Measurements from ENCODE around the gene ABHD16B.
A peak's percentile ranks its signal among the peaks of the same experiment; 100 is the strongest.

ABHD16B gene

DNA sequence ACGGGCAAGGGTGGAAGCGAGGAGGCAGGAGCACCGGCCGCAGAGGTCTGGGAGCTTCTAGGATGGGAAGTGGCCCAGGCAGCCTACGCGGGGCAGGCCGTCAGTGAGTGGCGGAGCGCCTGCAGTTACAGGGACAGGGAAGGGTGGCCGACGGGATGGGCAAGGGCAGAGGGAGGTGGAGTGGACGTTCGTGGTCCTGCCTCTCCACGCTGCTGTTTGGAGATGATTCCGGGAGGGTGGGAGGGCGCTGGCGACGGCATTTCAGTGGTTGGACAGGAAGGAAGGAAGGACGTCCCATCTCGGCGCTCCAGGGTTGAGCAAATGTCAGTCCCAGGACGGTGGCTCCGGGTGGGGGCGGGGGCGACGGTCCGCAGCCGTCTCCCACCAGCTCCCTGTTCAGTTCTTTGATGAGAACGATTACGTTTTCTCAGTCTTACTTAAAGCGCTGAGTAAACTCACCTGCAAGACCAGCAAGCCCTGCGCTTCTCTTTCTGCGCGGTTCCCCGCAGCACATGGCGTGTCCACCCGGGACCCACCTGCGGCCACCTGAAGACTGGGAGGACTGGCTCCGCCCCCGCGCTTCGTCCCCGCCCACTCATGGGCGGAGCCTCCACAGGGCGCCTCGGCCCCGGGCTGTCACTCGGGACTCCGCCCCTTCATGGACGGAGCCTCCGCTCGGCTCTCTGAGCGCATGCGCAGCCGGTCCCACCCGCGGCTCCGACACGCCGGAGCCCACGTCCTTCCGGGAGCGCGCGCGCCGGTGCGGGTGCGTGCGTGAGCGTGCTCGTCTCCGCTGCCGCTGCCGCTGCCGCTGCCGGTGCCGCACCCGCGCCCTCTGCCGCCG lies 33.3 kb downstream of the ABHD16B start, which contains the start of gene DNAJC5:
Gene DNAJC5, plus strand, starts transcription at position 769 of the 844 bp plus-strand sequence. CDS start 33,220 bp downstream, outside the sequence.
- DNase-seq (ENCODE audit: low spot score) (peak; percentile 100), FAIRE-seq (no peak)

DNA sequence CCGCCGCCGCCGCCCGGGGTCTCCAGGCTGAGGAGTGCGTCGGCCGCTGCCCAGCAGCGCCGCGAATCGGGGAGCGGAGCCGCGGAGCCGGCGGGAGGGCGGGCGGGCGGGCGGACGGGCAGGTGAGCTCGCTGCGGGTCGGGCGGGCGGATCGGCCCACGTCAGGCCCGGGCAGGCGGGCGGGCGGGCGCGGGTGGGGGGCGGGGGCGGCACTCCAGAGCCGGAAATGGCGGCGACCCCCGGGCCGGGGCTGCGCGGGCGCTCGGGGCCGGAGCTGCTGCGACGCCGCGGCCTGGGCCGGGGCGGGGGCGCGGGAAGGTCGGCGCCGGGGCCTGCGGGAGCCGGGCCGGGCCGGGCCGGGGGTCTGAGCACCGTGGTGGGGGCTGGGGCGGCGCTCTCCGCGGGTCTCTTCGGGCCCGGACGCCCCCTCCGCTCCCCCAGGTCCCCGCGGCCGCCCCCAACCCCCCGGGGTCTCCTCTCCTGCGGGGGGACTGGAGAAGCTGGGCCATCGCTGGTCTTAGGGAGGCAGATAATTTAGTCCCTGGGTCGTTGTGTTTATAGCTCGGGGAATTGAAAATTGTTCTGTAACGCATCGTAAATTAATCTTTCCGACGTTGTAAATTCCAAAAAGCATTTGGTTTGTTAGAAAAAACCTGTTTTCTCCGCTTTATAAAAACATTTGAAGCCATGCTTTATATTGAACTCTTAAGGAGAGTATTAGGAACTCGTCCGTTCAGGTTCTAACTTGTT lies 34.1 kb downstream of the ABHD16B start:
- DNase-seq (ENCODE audit: low spot score) (no peak), FAIRE-seq (no peak)

GRCh38 chr20:63895952-63896263 lies 34.6 kb downstream of the ABHD16B start:
- FAIRE-seq (no peak), DNase-seq (ENCODE audit: low spot score) (no peak)

DNA sequence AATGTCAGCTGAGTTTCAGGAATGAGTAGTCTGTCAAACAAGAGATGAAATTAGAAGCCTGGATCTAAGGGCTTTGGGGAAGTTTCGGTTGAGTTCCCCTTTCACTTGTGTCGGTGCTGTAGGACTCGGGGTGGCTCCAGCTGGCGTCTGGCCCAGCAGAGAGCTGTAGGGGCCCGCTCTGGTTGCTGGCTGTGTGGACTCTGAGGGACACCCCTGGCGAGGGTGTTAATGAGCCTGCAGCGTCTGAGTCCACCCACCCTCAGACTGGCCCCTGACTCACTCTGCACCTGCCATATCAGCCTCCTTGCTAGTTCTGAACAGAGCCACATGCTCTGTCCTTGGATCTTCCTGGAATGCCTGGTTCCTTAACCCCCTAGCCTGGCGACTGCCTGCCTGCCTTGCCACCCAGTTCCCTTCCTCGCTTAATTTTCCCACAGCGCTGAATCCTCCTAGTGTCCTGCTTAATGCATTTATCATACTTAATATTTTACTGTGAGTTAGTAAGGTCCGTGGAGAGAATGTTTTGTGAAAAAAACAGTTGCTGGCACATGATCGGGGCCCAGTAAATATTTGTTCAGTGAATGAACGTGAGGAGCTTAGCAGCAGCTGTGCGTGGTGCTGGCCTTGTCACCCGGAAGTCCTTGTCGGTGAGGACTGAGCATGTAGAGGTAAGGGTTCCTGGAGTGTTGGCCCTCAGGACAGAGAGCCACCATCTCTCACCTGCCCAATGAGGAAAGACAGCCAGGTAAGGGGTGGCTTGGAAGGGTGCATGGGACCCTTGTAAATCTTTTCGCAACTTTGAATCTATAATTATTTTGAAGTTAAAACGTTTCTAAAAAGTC lies 35.2 kb downstream of the ABHD16B start:
- no peak for DNase-seq (ENCODE audit: low spot score)
- FAIRE-seq, result no peak

- FAIRE-seq (no peak), DNase-seq (ENCODE audit: low spot score) (no peak)
Measured at GRCh38 chr20:63897978-63898561, 36.8 kb downstream of the ABHD16B start.

GRCh38 chr20:63898882-63899558 lies 37.7 kb downstream of the ABHD16B start:
- FAIRE-seq (no peak), DNase-seq (ENCODE audit: low spot score) (no peak)

DNA sequence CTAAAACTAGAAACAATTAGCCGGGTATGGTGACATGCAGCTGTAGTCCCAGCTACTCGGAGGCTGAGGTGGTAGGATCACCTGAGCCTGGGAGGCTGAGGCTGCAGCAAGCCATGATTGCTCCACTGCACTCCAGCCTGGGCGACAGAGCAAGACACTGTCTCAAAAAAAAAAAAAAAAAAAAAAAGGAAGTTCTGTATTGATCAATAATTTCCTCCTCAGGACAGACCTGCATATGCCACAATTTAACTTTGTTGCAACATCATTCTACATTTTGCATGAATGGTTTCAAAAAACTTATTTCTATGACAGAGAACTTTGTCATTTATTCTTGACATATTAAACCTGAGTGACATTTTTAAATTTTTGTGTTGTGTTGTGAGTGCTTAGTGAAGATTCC lies 39.1 kb downstream of the ABHD16B start:
- FAIRE-seq (no peak), DNase-seq (ENCODE audit: low spot score) (no peak)

- FAIRE-seq, result no peak
- DNase-seq (ENCODE audit: low spot score), result no peak
Measured at GRCh38 chr20:63903796-63904561, 42.7 kb downstream of the ABHD16B start.

DNA sequence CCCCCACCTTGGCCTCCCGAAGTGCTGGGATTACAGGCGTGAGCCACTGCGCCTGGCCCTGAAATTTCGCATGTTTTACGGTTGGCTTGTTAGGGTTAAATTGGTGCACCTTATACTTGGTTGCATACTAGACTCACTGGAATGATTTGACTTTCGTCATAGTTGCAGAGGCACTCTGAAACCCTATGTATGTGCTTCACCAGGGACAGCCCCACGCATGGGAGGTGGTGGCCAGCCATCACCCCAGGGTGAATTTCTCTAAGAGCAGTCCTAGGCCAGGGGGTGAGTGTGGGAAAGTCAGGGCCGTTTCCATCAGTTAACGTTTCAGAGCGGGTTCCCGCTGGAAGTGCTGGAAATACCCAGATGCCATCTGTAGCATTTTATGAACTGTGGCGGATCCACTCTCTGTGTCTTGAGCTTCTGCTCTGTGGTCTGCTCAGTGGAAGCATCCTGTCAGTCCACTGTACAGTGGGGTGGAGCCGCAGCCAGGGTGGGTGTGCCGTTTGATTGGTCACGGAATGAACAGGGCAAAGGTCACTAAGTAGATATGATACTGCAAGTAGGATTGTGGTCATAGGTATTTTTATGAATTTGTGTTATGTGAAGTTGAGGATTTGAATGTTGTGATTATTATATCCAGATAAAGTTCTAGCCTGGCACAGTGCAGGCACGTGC lies 46.8 kb downstream of the ABHD16B start:
- no peak for FAIRE-seq
- DNase-seq (ENCODE audit: low spot score), result no peak

- FAIRE-seq (no peak), DNase-seq (ENCODE audit: low spot score) (no peak)
Measured at GRCh38 chr20:63911176-63911575, 49.9 kb downstream of the ABHD16B start.
